ENCODE data around the gene TAF1D.

DNA sequence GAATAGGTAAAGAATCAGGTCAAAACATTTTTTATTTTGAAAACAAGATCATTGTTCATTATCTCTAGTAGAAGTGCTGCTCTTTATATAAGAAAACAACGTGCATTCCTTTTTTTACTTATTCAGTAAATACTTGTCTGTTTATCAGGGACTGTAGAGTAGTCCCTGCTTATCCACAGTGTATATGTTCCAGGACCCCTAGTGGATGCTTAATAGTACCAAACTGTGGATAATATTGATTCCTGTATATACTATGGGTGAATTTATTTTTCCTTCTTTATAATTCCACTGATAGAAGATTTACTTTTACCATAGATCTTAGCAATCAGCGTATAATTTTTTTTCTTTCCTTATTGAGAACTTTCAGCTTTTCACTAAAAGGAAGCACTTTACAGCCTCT, 47.2 kb downstream of the TAF1D start:
- TF ChIP-seq, protein P1, sequence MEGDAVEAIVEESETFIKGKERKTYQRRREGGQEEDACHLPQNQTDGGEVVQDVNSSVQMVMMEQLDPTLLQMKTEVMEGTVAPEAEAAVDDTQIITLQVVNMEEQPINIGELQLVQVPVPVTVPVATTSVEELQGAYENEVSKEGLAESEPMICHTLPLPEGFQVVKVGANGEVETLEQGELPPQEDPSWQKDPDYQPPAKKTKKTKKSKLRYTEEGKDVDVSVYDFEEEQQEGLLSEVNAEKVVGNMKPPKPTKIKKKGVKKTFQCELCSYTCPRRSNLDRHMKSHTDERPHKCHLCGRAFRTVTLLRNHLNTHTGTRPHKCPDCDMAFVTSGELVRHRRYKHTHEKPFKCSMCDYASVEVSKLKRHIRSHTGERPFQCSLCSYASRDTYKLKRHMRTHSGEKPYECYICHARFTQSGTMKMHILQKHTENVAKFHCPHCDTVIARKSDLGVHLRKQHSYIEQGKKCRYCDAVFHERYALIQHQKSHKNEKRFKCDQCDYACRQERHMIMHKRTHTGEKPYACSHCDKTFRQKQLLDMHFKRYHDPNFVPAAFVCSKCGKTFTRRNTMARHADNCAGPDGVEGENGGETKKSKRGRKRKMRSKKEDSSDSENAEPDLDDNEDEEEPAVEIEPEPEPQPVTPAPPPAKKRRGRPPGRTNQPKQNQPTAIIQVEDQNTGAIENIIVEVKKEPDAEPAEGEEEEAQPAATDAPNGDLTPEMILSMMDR (IDR thresholded peaks at IDR 0.05; ENCODE audit: poor library complexity, severe bottlenecking) = no peak
- TF ChIP-seq SMC3 (conservative IDR thresholded peaks at IDR 0.05; ENCODE audit: poor library complexity) (peak; percentile 29), POLR2AphosphoS5 (IDR thresholded peaks at IDR 0.05) (no peak), MXI1 (conservative IDR thresholded peaks at IDR 0.05; ENCODE audit: poor library complexity, severe bottlenecking) (no peak), TAF1 (IDR thresholded peaks at IDR 0.05; ENCODE audit: low read depth) (no peak), EZH2 (IDR thresholded peaks at IDR 0.05; ENCODE audit: borderline replicate concordance, insufficient read depth, low read length, poor library complexity, severe bottlenecking) (no peak), RAD21 (conservative IDR thresholded peaks at IDR 0.05) (peak; percentile 13), EP300 (conservative IDR thresholded peaks at IDR 0.05; ENCODE audit: poor library complexity, severe bottlenecking) (no peak)
- TF ChIP-seq, protein P2, sequence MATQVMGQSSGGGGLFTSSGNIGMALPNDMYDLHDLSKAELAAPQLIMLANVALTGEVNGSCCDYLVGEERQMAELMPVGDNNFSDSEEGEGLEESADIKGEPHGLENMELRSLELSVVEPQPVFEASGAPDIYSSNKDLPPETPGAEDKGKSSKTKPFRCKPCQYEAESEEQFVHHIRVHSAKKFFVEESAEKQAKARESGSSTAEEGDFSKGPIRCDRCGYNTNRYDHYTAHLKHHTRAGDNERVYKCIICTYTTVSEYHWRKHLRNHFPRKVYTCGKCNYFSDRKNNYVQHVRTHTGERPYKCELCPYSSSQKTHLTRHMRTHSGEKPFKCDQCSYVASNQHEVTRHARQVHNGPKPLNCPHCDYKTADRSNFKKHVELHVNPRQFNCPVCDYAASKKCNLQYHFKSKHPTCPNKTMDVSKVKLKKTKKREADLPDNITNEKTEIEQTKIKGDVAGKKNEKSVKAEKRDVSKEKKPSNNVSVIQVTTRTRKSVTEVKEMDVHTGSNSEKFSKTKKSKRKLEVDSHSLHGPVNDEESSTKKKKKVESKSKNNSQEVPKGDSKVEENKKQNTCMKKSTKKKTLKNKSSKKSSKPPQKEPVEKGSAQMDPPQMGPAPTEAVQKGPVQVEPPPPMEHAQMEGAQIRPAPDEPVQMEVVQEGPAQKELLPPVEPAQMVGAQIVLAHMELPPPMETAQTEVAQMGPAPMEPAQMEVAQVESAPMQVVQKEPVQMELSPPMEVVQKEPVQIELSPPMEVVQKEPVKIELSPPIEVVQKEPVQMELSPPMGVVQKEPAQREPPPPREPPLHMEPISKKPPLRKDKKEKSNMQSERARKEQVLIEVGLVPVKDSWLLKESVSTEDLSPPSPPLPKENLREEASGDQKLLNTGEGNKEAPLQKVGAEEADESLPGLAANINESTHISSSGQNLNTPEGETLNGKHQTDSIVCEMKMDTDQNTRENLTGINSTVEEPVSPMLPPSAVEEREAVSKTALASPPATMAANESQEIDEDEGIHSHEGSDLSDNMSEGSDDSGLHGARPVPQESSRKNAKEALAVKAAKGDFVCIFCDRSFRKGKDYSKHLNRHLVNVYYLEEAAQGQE (IDR thresholded peaks at IDR 0.05; ENCODE audit: borderline replicate concordance) = no peak
